DOHH2 (cell line): ENCODE data around the gene MICAL1.

Experiments
- CTCF ChIP-seq: fragments of 200-600 bp; sonication (generic); IDR thresholded peaks from one replicate; pipeline ENCODE4 v1.5.1; 2014; ENCODE audit warnings: antibody characterized with exemption, mild to moderate bottlenecking, low read depth, low read length; ENCODE audit not compliant: poor library complexity, severe bottlenecking
- EZH2phosphoT487 ChIP-seq: fragments of 200-600 bp; sonication (generic); IDR thresholded peaks from 2 replicates; pipeline ENCODE4 v1.6.1; 2017; ENCODE audit warnings: borderline replicate concordance, mild to moderate bottlenecking, antibody characterized with exemption, low read length, moderate library complexity, mixed read lengths

- TF ChIP-seq CTCF: peak; percentile 42
- TF ChIP-seq EZH2phosphoT487: no peak
These were observed 58.6 kb downstream of the MICAL1 start for GRCh38 chr6:109397020-109397419.
